PC-9 (cell line): Measurements from ENCODE around the gene SCN1A. TPM values are rescaled to one million over a fixed set of nuclear protein-coding genes. Genes with fewer than 3 reads are reported as not detected.
A peak's percentile ranks its signal among the peaks of the same experiment; 100 is the strongest.

Experiments
- BruUV-seq: library from RNA; stranded (reverse); fragments of 400-500 nt; replicated peaks from 2 replicates; lab custom pipeline; 2021; lab: Mats Ljungman, UMichigan
- CTCF ChIA-PET: fragments of 300-600 bp; sonication (Branson Sonifier 250); formaldehyde crosslinking; loops from one replicate; lab custom pipeline; 2022; ENCODE audit warnings: antibody characterized with exemption; lab: Charles Lee
- POLR2A ChIA-PET: fragments of 300-600 bp; sonication (Branson Sonifier 250); formaldehyde crosslinking; loops from one replicate; lab custom pipeline; 2022; ENCODE audit warnings: antibody characterized with exemption; ENCODE audit not compliant: unreplicated experiment; lab: Charles Lee
- DNase-seq, 2 experiments: peaks; one replicate each; pipeline versions ENCODE4 v3.0.0 to v3.0.0-alpha.2; 2015 to 2022; ENCODE audit warnings: mixed read lengths in 1 of 2
- H2AFZ ChIP-seq: fragments of 200-600 bp; sonication (generic); 2 replicates; pipeline ENCODE4 v1.8.1; 2017; ENCODE audit warnings: antibody characterized with exemption
- H3F3A ChIP-seq: fragments of 200-600 bp; sonication (generic); 2 replicates; pipeline ENCODE4 v1.8.1; 2017; ENCODE audit warnings: antibody characterized with exemption, mild to moderate bottlenecking, low read depth; ENCODE audit not compliant: insufficient read depth
- H3K27ac ChIP-seq: fragments of 200-600 bp; sonication (generic); 2 replicates; pipeline ENCODE4 v1.6.1; 2016; ENCODE audit warnings: mixed run types
- H3K27me3 ChIP-seq: fragments of 200-600 bp; sonication (generic); 2 replicates; pipeline ENCODE4 v1.6.1; 2016; ENCODE audit warnings: low read depth, mixed run types; ENCODE audit not compliant: insufficient read depth
- H3K36me3 ChIP-seq: fragments of 200-600 bp; sonication (generic); 2 replicates; pipeline ENCODE4 v1.6.1; 2016; ENCODE audit warnings: low read depth, mixed run types
- H3K4me1 ChIP-seq: fragments of 200-600 bp; sonication (generic); replicated peaks from 2 replicates; pipeline ENCODE4 v1.6.1; 2016; ENCODE audit warnings: mixed run types; ENCODE audit not compliant: insufficient read depth
- H3K4me2 ChIP-seq: fragments of 200-600 bp; sonication (generic); 2 replicates; pipeline ENCODE4 v1.6.1; 2017; ENCODE audit warnings: mixed run types
- H3K4me3 ChIP-seq: fragments of 200-600 bp; sonication (generic); 2 replicates; pipeline ENCODE4 v1.6.1; 2016; ENCODE audit warnings: mixed run types
- H3K79me2 ChIP-seq: fragments of 200-600 bp; sonication (generic); 2 replicates; pipeline ENCODE4 v1.6.1; 2017; ENCODE audit warnings: low read depth, mixed run types
- H3K9me2 ChIP-seq: fragments of 200-600 bp; sonication (generic); 2 replicates; pipeline ENCODE4 v1.8.1; 2017; ENCODE audit warnings: mild to moderate bottlenecking; ENCODE audit not compliant: insufficient read depth
- H3K9me3 ChIP-seq: fragments of 200-600 bp; sonication (generic); 2 replicates; pipeline ENCODE4 v1.8.1; 2016; ENCODE audit warnings: low read depth; ENCODE audit not compliant: insufficient read depth
- H4K20me1 ChIP-seq: fragments of 200-600 bp; sonication (generic); 2 replicates; pipeline ENCODE4 v1.8.1; 2017; ENCODE audit not compliant: insufficient read depth
- CTCF ChIP-seq: fragments of 200-600 bp; sonication (generic); conservative IDR thresholded peaks from 2 replicates; pipeline ENCODE4 v1.6.1; 2017; ENCODE audit warnings: mixed run types, antibody characterized with exemption, mild to moderate bottlenecking, moderate library complexity
- EZH2 ChIP-seq: fragments of 200-600 bp; sonication (generic); IDR thresholded peaks from 2 replicates; pipeline ENCODE4 v1.8.0; 2017; ENCODE audit warnings: antibody characterized with exemption, low read depth
- intact Hi-C: fragments of 100-400 bp; cut with micrococcal nuclease; formaldehyde crosslinking; loops from one replicate; pipeline ENCODE4 v1.10.0; 2022; ENCODE audit not compliant: unreplicated experiment
- total RNA-seq: library from RNA; stranded (reverse); gene quantifications from 2 replicates; pipeline ENCODE4 v1.2.3, GENCODE V29; 2021

The SCN1A gene
- total RNA-seq, 1 experiment from 2014 or later = not detected

DNA sequence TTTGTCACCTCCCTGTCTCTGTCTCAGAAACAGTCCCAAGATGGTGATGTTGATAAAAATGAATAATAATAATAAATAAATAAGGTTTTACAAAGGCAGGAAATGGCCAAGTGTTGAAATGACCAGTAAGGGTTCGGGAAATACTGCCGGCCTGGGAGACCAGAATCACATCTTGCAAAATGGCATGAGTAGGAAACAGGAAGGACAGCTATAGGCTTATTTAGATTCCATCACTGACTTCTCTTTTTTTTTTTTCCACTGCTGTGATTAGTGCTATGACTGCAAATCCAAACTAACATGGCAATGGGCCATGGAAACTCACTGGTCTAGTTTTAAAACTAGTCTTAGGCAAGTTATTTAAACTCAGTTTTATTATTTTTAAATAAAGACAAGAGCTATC lies 60.6 kb downstream of the SCN1A start:
- no peak for DNase-seq
- no TSS peak for BruUV-seq
- H4K20me1 ChIP-seq = no peaks in the 10 kb centered on the region
- ChIA-PET POLR2A (interaction anchor here (0.6 kb wide), 1 partner anchor 296 kb away, joined by 7 read pairs; no protein-coding TSS in a partner anchor), CTCF (interaction anchor here (0.6 kb wide), 1 partner anchor 29 kb away, joined by 3 read pairs; no protein-coding TSS in a partner anchor)
- H2AFZ ChIP-seq = no peak overlapping the region
- H3K9me3 ChIP-seq = no peaks in the 10 kb centered on the region
- TF ChIP-seq CTCF (no peak), EZH2 (no peak)
- no peaks in the 10 kb centered on the region for H3K4me1 ChIP-seq
- no peak overlapping the region for H3K4me2 ChIP-seq
- no peaks in the 10 kb centered on the region for H3K9me2 ChIP-seq
- H3K36me3 ChIP-seq = no peaks in the 10 kb centered on the region
- intact Hi-C loops = loop anchor here (10.0 kb wide), 1 partner anchor 358 kb away; no protein-coding TSS in a partner anchor
- no peaks in the 10 kb centered on the region for H3K79me2 ChIP-seq
- H3K27me3 ChIP-seq = no peaks in the 10 kb centered on the region
- H3F3A ChIP-seq = no peaks in the 10 kb centered on the region
- no peak overlapping the region for H3K27ac ChIP-seq
- H3K4me3 ChIP-seq = no peak overlapping the region

DNA sequence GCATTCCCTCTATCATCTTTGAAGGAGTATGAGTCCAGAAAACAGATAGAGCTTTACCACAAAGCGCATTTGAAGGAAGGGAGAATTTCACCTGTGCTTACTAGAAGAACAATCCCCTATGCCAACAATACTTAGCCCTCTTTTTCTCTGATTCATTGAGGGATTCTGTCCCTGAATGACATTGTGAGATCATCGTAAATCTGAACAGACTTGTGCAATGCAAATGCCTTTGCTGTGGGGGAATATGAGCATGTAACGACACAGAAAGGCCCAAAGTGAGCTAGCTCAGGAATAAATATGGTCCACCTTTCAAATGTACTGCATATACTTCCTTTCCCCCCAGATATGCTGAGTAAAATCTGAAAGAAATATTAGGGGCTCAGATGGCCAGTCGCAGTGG lies 67.6 kb downstream of the SCN1A start:
- Histone ChIP-seq H3K4me2 (no peak overlapping the region), H3K36me3 (no peaks in the 10 kb centered on the region), H3K9me2 (no peaks in the 10 kb centered on the region), H3F3A (no peaks in the 10 kb centered on the region), H3K4me3 (no peak overlapping the region), H3K9me3 (no peaks in the 10 kb centered on the region), H2AFZ (no peak overlapping the region), H3K4me1 (no peaks in the 10 kb centered on the region), H3K27ac (no peak overlapping the region), H4K20me1 (no peaks in the 10 kb centered on the region), H3K79me2 (no peaks in the 10 kb centered on the region), H3K27me3 (no peaks in the 10 kb centered on the region)
- TF ChIP-seq CTCF (no peak), EZH2 (no peak)
- ChIA-PET POLR2A (no interaction called here), CTCF (no interaction called here)
- DNase-seq = no peak
- no TSS peak for BruUV-seq
- intact Hi-C loops = loop anchor here (10.0 kb wide), 1 partner anchor 365 kb away; no protein-coding TSS in a partner anchor

DNA sequence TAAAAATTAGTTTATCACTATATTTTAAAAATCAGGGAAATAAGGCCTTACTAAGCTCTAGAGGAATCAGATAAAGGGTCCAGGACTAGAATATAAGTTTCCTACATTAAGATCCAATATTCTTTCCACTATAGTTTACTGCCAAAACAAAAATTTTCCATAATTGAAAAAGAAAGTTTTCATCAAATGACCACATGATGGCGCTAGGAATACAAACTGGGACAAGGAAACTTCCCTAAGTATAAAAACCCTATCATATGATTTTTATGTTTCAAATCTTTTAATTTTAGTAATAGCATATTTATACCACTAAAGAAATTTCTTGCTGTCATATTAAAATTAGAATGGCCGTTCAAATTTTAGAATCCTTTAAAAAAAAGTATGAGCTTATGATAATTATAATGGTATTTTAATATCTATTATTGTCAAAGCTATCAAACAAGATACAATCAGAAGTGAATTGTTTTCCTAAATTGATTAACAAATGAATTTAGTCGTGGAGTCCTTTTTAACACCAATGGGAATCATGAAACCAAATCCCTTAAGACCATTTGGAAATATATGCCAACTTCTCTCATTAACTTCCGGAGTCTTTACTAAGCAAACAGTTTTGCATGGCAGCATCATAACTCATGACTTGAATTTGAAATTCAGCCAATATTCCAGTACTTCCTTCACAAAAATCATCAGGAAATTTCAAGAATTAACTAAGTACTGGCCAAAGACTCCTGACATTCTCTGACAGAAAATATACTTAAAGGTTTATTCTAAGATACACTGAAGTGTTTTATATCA lies 70.3 kb downstream of the SCN1A start:
- no peak overlapping the region for H2AFZ ChIP-seq
- H3F3A ChIP-seq = no peaks in the 10 kb centered on the region
- POLR2A ChIA-PET = no interaction called here
- H3K27ac ChIP-seq = no peak overlapping the region
- no TSS peak for BruUV-seq
- no peaks in the 10 kb centered on the region for H3K9me3 ChIP-seq
- H3K4me2 ChIP-seq = no peak overlapping the region
- no peaks in the 10 kb centered on the region for H4K20me1 ChIP-seq
- no peaks in the 10 kb centered on the region for H3K4me1 ChIP-seq
- TF ChIP-seq CTCF (peak; percentile 61), EZH2 (no peak)
- intact Hi-C loops = no loop called here
- DNase-seq = no peak
- no peaks in the 10 kb centered on the region for H3K27me3 ChIP-seq
- CTCF ChIA-PET = interaction anchor here (0.6 kb wide), 1 partner anchor 45 kb away, joined by 3 read pairs; no protein-coding TSS in a partner anchor
- no peaks in the 10 kb centered on the region for H3K79me2 ChIP-seq
- no peaks in the 10 kb centered on the region for H3K9me2 ChIP-seq
- no peaks in the 10 kb centered on the region for H3K36me3 ChIP-seq
- H3K4me3 ChIP-seq = no peak overlapping the region
